Left lung (tissue), 10 donors: ENCODE measurements around the gene PCNX1. TPM values are rescaled to one million over a fixed set of nuclear protein-coding genes. Genes with fewer than 3 reads are reported as not detected.
A peak's percentile ranks its signal among the peaks of the same experiment; 100 is the strongest.

ENCODE experiments used
- ATAC-seq: fragments of 200-7000 bp; cut with Tn5 transposase; one replicate; pipeline ENCODE4 v1.9.1; 2020; ENCODE audit warnings: moderate library complexity
- DNase-seq, 4 donors: peaks; one replicate each; pipeline ENCODE4 v3.0.0-alpha.2; 2013 to 2020
- H3K27ac ChIP-seq, 2 donors: fragments of 200-600 bp; sonication (generic) in 1 of 2; one replicate each; pipeline versions ENCODE4 v1.5.0 to v1.8.0; 2020 to 2021
- H3K27me3 ChIP-seq, 2 donors: fragments of 200-600 bp; sonication (generic) in 1 of 2; one replicate each; pipeline versions ENCODE4 v1.5.0 to v1.8.0; 2020 to 2021
- H3K36me3 ChIP-seq, 2 donors: fragments of 200-600 bp; sonication (generic) in 1 of 2; one replicate each; pipeline versions ENCODE4 v1.5.0 to v1.8.0; 2020 to 2021
- H3K4me1 ChIP-seq, 2 donors: fragments of 200-600 bp; one replicate each; pipeline ENCODE4 v1.8.0; 2021
- H3K4me3 ChIP-seq, 2 donors: fragments of 200-600 bp; sonication (generic) in 1 of 2; one replicate each; pipeline versions ENCODE4 v1.5.0 to v1.8.0; 2020 to 2021; ENCODE audit warnings: mild to moderate bottlenecking in 1 of 2
- H3K9me3 ChIP-seq, 2 donors: fragments of 200-600 bp; sonication (generic) in 1 of 2; one replicate each; pipeline versions ENCODE4 v1.5.0 to v1.8.0; 2020 to 2021
- intact Hi-C, 2 donors: fragments of 100-400 bp; cut with DNase I; formaldehyde crosslinking; loops; one replicate each; pipeline versions ENCODE4 v1.11.2 to v1.14.2; 2022
- polyA plus RNA-seq, 6 donors: library from polyadenylated mRNA; unstranded; fragments of 120-200 nt; gene quantifications; one replicate each; pipeline ENCODE4 v1.2.1, GENCODE V29; 2013; ENCODE audit not compliant: insufficient read length in 6 of 6
- total RNA-seq, 2 donors: library from RNA; stranded (reverse); fragmentation: NEBNext Ultra II Directional; extraction: Animal tissue kit (Norgen Biotek cat#: 25700); gene quantifications; one replicate each; pipeline ENCODE4 v1.2.1, GENCODE V29; 2021
- TF ChIP-seq, protein P1 (sequence below), 2 donors: fragments of 200-600 bp; sonication (generic) in 1 of 2; IDR thresholded peaks; one replicate each; pipeline versions ENCODE4 v1.5.0 to v1.8.0; 2021; ENCODE audit warnings: antibody characterized with exemption in 2 of 2
- donor health status: DM: no; HTN: yes; CAD: no.
- donor health status: DM: no; HTN: no; CAD: no.

PCNX1 gene
- total and polyA plus RNA-seq, 8 donors, result 36.9 to 65.8 (median 49.6) TPM

DNA sequence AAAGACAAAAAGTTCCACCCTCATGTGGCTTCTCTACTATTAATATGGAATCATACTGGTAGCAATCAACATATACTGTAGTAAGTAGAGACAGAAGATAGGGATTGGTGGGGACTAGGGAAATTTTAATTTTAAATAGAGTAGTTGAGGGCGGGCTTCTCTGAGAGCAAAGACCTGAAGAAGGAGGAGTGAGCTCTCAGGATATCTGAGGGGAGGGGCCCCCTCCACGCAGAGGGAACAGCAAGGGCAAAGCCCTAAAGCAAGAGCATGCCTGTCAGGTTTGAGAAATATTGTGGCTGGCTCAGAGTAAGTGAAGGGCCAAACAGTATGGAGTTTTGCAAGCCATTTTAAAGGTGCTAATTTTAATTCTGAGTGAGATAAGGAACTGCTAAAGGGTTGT lies 64.3 kb downstream of the PCNX1 start:
- ATAC-seq, result no peak
- no peak for DNase-seq
- no peak overlapping the region for H3K4me3 ChIP-seq
- intact Hi-C loops, result loop anchor here in 1 of 2 donors (10.0 kb wide), 3 partner anchors 67 to 357 kb away; partner anchors contain the start of gene PCNX1
- no peaks in the 10 kb centered on the region for H3K27me3 ChIP-seq
- no peaks in the 10 kb centered on the region for H3K9me3 ChIP-seq
- peaks cover 0 to 21% of the 10 kb centered on the region in 2 donors for H3K4me1 ChIP-seq
- H3K36me3 ChIP-seq, result peaks cover 0 to 36% of the 10 kb centered on the region in 2 donors
- TF ChIP-seq, protein P1, sequence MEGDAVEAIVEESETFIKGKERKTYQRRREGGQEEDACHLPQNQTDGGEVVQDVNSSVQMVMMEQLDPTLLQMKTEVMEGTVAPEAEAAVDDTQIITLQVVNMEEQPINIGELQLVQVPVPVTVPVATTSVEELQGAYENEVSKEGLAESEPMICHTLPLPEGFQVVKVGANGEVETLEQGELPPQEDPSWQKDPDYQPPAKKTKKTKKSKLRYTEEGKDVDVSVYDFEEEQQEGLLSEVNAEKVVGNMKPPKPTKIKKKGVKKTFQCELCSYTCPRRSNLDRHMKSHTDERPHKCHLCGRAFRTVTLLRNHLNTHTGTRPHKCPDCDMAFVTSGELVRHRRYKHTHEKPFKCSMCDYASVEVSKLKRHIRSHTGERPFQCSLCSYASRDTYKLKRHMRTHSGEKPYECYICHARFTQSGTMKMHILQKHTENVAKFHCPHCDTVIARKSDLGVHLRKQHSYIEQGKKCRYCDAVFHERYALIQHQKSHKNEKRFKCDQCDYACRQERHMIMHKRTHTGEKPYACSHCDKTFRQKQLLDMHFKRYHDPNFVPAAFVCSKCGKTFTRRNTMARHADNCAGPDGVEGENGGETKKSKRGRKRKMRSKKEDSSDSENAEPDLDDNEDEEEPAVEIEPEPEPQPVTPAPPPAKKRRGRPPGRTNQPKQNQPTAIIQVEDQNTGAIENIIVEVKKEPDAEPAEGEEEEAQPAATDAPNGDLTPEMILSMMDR (IDR thresholded peaks at IDR 0.05), result no peak
- H3K27ac ChIP-seq, result no peak overlapping the region

DNA sequence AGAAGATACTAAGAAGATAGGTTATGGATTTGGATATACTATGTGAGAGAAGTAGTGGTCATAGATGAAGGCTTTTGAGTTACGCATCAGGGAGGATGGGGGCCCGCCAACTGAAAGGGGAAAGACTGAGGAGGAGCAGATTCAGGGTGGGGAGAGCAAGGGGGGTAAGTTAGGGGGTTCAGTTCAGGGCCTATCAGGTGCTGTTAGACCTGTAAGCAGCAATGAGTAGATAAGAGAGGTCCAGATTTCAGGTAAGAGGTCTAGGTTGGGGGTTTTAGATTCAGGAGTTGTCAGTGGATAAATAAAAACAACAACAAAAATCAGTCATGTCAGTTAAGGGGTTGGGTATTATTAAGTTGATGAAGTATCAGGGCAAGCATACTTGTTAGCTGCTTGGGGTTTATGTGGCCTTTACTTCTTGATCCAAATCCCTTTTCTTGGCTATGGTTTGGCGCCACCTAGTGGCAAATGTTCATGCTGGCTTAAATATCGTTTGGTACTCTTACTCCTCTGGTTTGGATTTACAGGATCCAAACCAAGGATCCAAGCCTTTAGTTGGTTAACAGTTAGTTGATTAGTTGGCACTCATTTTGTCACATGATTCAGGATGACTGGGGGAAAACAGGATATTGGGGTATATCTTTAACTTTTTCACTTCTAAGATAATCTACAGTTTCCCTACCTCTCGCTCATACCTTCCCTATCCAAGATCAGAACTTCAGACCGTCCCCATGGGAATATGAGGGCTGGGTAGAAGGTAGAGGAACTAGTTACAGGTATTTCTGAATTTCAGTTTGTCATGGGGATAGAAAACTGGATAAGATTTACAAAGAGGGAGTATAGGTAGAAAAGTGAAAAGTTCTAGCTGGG lies 65.1 kb downstream of the PCNX1 start:
- intact Hi-C loops, result loop anchor here in 1 of 2 donors (10.0 kb wide), 3 partner anchors 68 to 358 kb away; partner anchors contain the start of gene PCNX1
- Histone ChIP-seq H3K27ac (no peak overlapping the region), H3K4me1 (peaks cover 0 to 19% of the 10 kb centered on the region in 2 donors), H3K36me3 (peaks cover 0 to 44% of the 10 kb centered on the region in 2 donors), H3K4me3 (no peak overlapping the region), H3K9me3 (no peaks in the 10 kb centered on the region), H3K27me3 (no peaks in the 10 kb centered on the region)
- TF ChIP-seq, protein P1 (IDR thresholded peaks at IDR 0.05), result peak; percentile 78 to 92
- DNase-seq (peak in 3 of 4 donors; percentile 76 to 89 (median 85)), ATAC-seq (peak; percentile 95)

DNA sequence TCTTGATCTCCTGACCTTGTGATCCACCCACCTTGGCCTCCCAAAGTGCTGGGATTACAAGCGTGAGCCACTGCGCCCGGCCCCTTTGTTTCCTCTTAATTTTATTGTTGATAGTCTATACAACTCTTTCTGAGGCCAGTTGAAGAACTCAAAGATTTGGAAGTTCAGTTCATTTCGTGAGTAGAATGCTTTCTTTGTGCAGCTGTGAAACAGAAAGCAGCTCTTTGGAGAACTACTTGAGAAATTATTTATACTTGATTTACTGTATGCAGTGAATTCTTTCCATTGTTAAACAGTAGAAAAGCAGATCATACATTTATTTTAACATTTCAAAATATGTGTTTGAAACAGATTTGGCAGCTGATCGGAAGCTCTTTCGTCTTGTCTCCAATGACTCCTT lies 69.3 kb downstream of the PCNX1 start:
- Histone ChIP-seq H3K4me3 (no peak overlapping the region), H3K27ac (no peak overlapping the region), H3K27me3 (no peaks in the 10 kb centered on the region), H3K36me3 (peaks cover 0 to 43% of the 10 kb centered on the region in 2 donors), H3K4me1 (peaks cover 0 to 22% of the 10 kb centered on the region in 2 donors), H3K9me3 (no peaks in the 10 kb centered on the region)
- intact Hi-C loops, result loop anchor here in 1 of 2 donors (10.0 kb wide), 3 partner anchors 72 to 362 kb away; partner anchors contain the start of gene PCNX1
- DNase-seq, result no peak
- no peak for ATAC-seq
- TF ChIP-seq, protein P1 (IDR thresholded peaks at IDR 0.05), result no peak

DNA sequence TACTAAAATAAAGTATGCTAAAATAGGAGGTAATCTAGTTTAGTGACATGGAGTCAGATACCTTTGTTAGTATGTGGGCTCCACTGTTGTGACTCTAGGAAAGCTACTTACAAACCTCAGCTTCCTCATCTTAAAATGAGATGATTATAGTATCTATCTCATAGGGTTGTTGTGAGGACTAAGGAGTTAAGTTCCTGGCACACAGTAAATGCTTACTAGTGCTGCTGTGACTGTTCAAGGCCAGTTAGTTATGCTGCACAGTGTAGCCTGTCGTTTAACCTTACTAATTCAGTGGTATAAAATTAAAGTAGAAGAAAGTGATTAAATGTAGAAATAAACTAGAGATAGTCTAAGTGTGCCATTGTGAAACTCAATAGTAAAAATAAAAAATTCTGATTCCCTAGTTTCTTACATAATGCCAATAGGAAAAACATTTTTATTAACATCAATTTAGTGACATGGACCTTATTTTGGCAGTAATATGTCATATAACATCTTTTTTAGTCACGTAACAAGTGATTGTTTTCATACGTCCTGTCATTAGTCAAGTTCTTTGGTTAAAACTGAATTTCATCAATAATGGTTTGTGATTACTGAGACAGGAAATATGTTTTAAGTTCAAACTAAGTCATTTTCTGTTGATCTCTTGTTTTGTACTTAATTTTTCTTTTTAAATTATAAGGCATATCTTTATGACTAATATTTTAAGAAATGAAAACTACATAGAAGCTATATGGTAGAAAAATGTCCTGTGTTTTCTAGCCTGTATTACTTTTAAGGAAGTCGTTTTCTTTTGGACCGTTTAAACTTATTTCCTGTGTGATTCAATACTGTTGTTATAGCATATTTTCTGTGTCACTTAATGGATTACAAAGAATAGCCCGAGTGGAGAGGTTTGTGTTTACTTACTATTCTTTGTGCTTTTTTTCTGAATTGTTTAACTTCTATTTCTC lies 74.0 kb downstream of the PCNX1 start:
- DNase-seq (no peak), ATAC-seq (no peak)
- Histone ChIP-seq H3K27ac (peak overlapping the region in 1 of 2 donors; percentile 24), H3K4me1 (peaks cover 0 to 28% of the 10 kb centered on the region in 2 donors), H3K36me3 (peaks cover 0 to 27% of the 10 kb centered on the region in 2 donors), H3K4me3 (no peak overlapping the region), H3K27me3 (no peaks in the 10 kb centered on the region), H3K9me3 (no peaks in the 10 kb centered on the region)
- intact Hi-C loops, result no loop called here
- TF ChIP-seq, protein P1 (IDR thresholded peaks at IDR 0.05), result no peak
